ENCODE results near the gene TRDN.
"Not testable (repeated sequence)": the region's sequence is repeated elsewhere in the genome, so short reads cannot be mapped to it uniquely, and the experiment has no call there.

TRDN gene

GRCh38 chr6:123629258-123629941, 7.3 kb downstream of the TRDN start:
- DNase-seq, result no peak

DNA sequence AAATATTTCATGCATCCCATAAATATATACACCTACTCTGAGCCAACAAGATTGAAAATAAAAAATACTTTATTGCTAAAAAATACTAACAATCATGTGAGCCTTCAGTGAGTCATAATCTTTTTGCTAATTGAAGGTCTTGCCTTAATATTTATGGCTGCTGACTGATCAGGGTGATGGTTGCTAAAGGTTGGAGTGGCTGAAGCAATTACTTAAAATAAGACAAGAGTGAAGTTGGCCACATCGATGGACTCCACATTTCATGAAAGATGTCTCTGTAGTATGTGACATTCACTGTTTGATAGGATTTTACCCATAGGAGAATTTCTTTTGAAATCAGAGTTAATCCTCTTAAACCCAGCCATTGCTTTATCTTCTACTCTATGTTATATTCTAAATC, 11.1 kb downstream of the TRDN start:
- no peak for DNase-seq

- no peak for DNase-seq
Observed at GRCh38 chr6:123622780-123623179, 14.0 kb downstream of the TRDN start.

- DNase-seq, result no peak
Observed at GRCh38 chr6:123619156-123619555, 17.6 kb downstream of the TRDN start.

DNA sequence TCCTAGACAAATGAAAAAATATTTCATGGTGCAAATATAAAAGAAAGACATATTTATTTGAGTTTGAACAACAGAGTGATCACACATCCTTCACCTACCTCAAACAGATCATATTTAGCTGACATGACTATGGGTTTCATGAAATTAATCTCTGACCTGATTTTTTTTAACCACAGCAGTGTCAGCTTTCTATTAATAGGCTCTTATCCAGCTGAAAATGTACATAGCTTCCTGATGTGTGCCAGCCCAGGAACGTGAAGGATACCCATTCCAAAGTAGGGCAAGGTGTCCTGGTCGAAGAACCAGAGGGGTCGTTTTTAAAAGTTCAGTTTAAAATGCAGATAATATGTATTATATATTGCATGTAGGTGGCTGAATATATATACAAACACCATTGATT, 19.8 kb downstream of the TRDN start:
- DNase-seq, result no peak

DNA sequence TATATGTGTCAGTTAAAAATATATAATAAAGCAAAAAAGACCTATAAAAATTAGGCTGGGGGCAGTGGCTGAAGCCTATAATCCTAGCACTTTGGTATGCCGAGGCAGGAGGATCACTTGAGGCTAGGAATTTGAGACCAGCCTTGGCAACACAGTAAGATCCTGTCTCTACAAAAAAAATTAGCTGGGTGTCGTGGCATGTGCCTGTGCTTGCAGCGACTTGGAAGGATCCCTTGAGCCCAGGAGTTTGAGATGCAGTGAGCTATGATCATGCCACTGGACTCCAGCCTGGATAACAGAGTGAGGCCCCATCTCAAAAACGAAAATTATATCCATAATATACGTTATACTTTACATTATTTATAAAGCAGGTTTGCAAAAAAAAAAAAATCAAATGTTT, 20.7 kb downstream of the TRDN start:
- DNase-seq, result no peak

- DNase-seq, result no peak
Observed at GRCh38 chr6:123610779-123611178, 26.0 kb downstream of the TRDN start.

DNA sequence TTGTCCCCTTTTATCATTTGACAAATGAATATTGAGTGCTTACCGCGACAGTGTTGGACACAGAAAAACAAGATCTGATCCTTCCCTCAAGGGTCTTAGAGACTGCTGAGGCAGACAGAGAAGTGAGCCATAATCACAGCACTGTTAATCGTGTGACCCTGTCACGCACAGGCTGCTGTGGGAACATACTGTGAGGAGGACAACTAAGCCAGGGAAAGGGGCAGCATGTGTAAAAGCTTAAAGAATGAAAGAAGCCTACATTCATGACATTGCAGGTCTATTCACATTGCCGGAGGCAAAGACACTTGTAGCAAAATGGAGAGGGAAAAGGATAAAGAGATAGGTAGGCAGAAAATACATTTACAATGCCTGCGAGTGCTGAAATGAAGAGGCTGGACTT, 32.7 kb downstream of the TRDN start:
- no peak for DNase-seq

DNA sequence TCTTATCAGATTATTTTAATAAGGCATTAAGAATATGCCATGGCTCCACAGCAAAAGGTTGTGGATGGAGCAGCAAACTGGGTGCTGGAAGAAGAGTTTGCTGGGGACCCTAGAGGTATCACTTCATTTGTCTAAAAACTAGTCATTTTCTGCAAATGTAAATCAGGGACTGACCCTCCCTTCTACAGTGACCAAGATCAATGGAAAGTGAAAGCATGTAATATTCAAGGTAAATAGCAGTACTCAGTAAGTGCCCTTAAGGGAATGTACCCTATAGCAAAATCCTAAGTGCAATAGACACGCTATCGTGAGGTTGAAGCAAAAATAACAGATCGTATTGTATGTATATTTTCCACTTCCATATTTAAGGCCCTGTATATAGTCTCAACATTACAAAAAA, 38.7 kb downstream of the TRDN start:
- DNase-seq, result no peak

DNA sequence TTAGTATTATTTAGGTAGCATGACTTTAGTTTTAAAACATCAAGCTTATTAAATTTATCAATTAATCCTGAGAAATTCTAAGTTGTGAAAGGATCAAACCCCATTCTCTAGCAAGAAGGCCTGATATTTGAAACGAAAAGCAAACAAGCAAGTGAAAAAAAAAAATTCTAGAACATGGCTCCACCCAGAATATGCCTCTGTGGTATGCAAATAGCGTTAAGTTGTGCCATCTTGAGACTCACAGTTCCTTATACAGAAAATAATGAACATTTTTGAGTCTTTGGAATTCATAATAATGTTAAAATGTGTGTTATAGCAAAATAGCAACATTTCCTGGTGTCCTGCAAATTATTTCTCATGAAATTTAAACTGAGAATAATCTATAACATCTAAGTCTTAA, 42.0 kb downstream of the TRDN start:
- DNase-seq, result no peak

DNA sequence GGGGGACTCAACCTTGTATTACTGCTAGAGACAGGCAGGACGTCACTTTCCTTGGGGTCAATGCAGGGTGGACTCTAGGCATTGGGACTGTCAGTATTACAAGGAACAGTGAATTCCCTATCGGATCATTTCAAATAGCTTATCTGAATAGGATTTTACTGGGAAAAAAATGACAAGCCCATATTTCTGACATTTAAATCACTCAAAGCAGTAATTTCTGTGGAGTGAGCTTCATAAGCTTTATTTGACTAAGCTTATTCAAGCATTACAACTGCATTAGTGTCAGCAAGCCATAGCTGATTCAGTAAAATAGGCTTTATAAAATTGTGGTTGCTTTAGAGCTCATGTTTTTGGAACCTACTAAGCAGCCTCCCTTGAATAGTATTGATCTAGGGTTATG, 44.3 kb downstream of the TRDN start:
- DNase-seq, result no peak

DNA sequence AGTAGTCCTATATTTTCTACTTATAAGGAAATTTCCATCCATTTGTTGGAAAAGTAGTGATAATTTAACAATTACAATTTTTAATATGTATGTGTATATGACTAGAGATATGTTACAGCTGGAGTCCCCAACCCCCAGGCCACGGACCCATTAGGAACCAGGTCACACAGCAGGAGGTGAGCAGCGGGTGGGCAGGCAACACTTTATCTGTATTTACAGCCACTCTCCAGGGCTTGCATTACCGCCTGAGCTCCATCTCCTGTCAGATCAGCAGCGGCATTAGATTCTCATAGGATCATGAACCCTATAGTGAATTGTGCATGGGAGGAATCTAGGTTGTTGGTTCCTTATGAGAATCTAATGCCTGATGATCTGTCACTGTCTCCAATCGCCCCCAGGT, 46.8 kb downstream of the TRDN start:
- DNase-seq, result no peak

GRCh38 chr6:123589317-123589716, 47.4 kb downstream of the TRDN start:
- DNase-seq, result no peak

DNA sequence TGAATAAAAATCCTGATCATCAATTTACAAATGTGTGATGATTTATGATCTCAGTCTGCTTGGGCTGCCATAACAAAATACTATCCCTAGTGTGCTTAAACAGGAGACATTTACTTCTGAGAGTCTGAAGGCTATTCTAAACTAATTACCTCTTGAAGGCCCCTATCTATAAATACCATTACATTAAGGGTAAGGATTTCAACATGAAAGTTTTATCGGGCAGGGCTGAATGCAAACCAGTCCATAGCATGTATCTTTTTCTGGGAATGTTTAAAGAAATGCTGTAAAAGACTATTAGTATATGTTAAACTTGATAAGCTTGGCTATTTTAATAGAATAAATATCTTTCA, 48.2 kb downstream of the TRDN start:
- DNase-seq, result no peak

DNA sequence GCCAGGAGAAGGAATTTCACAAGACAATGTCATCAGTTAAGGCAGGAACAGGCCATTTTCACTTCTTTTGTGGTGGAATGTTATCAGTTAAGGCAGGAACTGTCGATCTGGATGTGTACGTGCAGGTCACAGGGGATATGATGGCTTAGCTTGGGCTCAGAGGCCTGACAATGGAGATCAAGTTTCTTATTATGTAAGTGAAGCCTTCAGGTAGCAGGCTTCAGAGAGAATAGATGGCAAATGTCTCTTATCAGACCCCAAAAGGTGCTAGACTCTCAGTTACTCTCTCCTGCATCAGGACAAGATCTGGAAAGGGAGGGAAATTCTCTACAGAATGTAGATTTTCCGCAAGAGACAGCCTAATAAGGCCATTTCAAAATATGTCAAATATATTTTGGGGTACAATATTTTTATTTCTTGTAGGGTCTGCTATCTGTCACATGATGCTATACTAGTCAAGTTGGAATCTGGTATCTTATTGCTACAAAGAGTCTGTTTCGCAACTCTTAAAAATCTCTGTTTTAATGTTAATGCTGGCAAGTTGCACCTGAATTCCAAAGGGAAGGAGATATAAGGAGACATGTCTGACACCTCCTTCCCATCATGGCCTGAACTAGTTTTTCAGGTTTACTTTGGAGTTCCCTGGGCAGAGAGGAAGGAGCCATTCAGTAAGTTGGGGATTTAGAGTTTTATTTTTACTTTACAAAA, 48.8 kb downstream of the TRDN start:
- DNase-seq, result no peak

GRCh38 chr6:123587407-123587806, 49.3 kb downstream of the TRDN start:
- not testable (repeated sequence) for DNase-seq

DNA sequence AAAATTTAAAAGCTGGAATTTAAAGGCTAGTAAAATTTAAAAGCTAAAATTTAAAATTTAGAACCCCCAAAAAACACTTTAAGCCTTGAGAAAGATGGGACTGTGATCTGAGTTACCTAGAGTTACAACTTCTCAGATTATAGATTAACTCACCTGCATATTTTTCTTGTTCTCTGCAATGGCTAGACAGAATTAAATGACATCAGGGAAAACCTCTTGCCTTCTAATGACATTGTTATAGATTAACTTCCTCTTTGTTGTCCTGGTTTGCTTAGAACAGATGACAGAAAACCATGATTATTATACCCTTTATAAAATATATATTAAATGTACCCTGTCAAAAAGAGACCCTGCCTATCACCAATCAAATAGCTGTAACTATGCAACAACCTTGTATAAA, 56.4 kb downstream of the TRDN start:
- DNase-seq, result no peak

- no peak for DNase-seq
Observed at GRCh38 chr6:123575188-123575587, 61.6 kb downstream of the TRDN start.

DNA sequence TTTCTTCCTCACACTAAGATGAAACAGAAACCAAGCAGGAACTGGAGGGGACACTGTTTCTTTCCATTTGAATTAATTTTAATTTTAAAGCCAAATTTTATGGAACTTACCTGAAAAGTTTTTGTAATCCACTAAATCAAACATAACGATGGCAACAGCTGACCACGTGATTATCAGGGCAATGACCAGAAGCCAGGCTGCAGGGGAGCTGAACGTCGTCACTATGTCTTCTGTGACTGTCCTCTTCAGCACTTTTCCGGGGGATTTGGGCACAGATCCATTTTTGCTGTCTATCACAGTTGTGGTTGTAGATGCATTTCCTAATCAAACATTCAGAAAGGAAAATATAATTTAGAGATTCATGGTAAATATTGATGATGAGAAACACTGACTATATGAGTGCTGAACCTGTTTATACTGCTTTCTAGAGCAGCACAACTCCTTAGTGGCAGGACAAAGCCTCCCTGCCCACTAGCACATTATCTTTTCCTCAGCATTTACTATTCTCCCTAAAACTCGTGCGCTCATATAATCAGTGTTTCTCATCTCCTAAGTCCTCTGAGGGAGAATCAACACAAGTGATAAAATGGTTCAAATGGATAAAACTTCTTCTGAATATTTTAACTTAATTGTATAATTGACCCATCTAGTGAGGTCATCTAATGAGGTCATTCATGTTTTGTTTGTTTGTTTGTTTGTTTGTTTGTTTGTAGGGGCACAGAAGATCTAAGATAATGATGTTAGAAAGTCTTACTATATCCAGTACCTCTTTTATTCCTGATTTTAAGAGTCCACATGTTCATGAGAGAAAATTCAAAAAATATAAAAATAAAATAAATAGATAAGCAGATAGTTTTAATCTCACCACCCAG, 65.7 kb downstream of the TRDN start:
- no peak for DNase-seq

GRCh38 chr6:123569575-123569974, 67.2 kb downstream of the TRDN start:
- no peak for DNase-seq

DNA sequence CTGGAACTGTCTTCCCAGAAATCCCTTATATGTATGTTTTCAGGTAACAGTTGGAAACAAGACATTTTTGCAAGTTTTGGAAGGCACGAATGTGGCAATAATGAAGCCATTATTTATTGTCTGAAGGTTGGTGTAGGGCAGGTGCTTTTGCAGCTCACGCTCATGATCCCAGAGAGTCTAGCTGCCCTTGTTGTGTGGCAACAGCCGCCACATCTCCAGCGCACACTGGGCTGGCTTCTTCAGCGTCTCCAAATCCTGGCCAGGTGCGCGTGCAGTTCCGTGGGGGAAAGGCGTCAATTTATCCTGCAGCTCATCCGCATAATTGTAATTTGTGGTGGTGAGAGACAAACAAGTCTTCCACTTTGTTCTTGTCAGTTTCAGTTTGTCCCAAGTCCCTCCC, 71.2 kb downstream of the TRDN start:
- DNase-seq, result no peak

DNA sequence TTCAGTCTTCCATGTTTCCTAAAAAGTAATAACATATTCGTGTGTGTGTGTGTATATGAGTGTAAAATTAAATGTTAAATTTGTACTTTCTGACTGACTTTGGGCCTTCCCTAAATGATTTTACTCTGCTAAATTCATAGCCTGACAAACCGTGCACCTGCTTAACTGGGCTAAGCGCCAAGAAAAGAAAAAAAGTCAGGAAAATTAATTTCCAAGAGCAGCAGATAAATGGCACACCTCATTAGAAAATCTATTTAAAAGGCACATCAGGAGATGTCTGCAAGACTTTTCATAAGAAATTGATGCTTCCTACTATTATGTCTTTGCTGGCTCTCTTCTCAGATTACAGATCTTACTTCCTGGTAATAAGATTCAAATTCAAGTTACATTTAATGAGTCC, 72.4 kb downstream of the TRDN start:
- DNase-seq, result no peak

GRCh38 chr6:123562677-123563076, 74.1 kb downstream of the TRDN start:
- no peak for DNase-seq

DNA sequence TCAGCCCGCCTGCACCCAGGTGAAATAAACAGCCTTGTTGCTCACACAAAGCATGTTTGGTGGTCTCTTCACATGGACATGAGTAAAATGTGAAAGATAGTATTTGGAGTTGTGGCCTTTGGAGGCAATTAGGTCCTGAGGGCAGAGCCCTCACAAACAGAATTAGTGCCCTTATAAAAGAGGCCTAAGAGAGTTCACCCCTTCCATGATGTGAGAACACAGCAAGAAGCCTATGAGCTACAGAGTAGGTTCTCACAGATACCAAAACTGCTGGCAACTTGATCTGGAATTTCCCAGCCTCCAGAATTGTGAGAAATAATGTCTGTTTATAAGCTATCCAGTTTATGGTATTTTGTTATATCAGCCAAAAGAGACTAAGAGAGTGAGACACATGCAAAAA, 74.5 kb downstream of the TRDN start:
- DNase-seq, result no peak
